Gastroesophageal sphincter (tissue), 4 donors: ENCODE measurements around the gene ARL16. TPM values are rescaled to one million over a fixed set of nuclear protein-coding genes. Genes with fewer than 3 reads are reported as not detected.

ENCODE experiments used
- ATAC-seq: fragments of 150-250 bp; one replicate; pipeline ENCODE4 v1.9.1; 2016; ENCODE audit warnings: mild to moderate bottlenecking, moderate library complexity
- H3K27ac ChIP-seq, 4 donors: fragments of 200-600 bp; sonication (generic) in 3 of 4; 1 replicate in 3 of 4; 2 replicates in 1 of 4; pipeline ENCODE4 v1.5.1; 2016 to 2019
- H3K27me3 ChIP-seq: fragments of 200-600 bp; sonication (generic); one replicate; pipeline ENCODE4 v1.5.1; 2019
- H3K36me3 ChIP-seq, 2 donors: fragments of 200-600 bp; sonication (generic); one replicate each; pipeline ENCODE4 v1.5.1; 2019; ENCODE audit warnings: control low read depth in 1 of 2
- H3K4me1 ChIP-seq, 3 donors: fragments of 200-600 bp; sonication (generic); 1 replicate in 2 of 3; 2 replicates in 1 of 3; pipeline ENCODE4 v1.5.1; 2016 to 2019; ENCODE audit warnings: control low read depth in 2 of 3
- H3K4me3 ChIP-seq, 2 donors: fragments of 200-600 bp; sonication (generic); one replicate each; pipeline ENCODE4 v1.5.1; 2019; ENCODE audit warnings: mild to moderate bottlenecking in 1 of 2, moderate library complexity in 1 of 2
- H3K9me3 ChIP-seq, 3 donors: fragments of 200-600 bp; sonication (generic); one replicate each; pipeline ENCODE4 v1.5.1; 2017 to 2019; ENCODE audit warnings: control low read depth in 2 of 3
- CTCF ChIP-seq, 4 experiments: fragments of 200-600 bp in 2 of 4; fragments of 450-650 bp in 2 of 4; sonication (generic) in 1 of 4; IDR thresholded peaks; one replicate each; pipeline ENCODE4 v1.5.1; 2017 to 2019; ENCODE audit warnings: antibody characterized with exemption in 4 of 4, mild to moderate bottlenecking in 2 of 4, moderate library complexity in 2 of 4
- EP300 ChIP-seq: sonication (generic); formaldehyde crosslinking; IDR thresholded peaks from one replicate; pipeline ENCODE4 v1.6.1; 2017; ENCODE audit warnings: antibody characterized with exemption, mild to moderate bottlenecking
- POLR2A ChIP-seq, 2 donors: fragments of 450-650 bp; IDR thresholded peaks; one replicate each; pipeline ENCODE4 v1.6.1; 2017; ENCODE audit warnings: antibody characterized with exemption in 2 of 2, mild to moderate bottlenecking in 2 of 2, moderate library complexity in 1 of 2
- POLR2AphosphoS5 ChIP-seq: sonication (generic); formaldehyde crosslinking; IDR thresholded peaks from one replicate; pipeline ENCODE4 v1.6.1; 2017; ENCODE audit warnings: antibody characterized with exemption
- WGBS, 2 donors: methylation state at CpG; one replicate each; pipeline ENCODE4 v1.1.5; 2018; ENCODE audit warnings: low coverage in 1 of 2; 5-methylcytosine and 5-hydroxymethylcytosine counted together
- total RNA-seq, 4 donors: library from RNA; depleted of rRNA; stranded (reverse); fragments of >200 nt; gene quantifications; one replicate each; pipeline ENCODE4 v1.1.0, GENCODE V29; 2016

ARL16 gene
- total RNA-seq, 4 donors from 2014 or later: 26.2 to 52.8 (median 30.2) TPM

DNA sequence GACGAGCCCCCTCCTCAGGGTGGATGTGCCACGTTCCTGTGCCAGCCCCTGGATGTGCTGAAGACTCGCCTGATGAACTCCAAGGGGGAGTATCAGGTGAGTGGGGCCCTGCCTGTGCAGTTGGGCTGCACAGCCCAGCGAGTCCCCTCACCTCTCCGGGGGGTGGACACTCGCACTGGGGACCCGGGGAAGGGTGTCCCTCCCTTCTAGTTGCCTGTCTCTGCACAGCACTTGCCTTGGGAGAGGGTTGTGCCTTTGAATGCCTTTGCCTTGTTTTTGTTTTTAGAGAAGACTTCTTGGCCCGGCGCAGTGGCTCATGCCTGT lies 34.1 kb upstream of the ARL16 start:
- Histone ChIP-seq H3K4me3 (no peak overlapping the region), H3K4me1 (peaks cover 0 to 25% (median 11%) of the 10 kb centered on the region in 3 donors), H3K36me3 (peaks cover 0 to 25% of the 10 kb centered on the region in 2 donors), H3K9me3 (no peaks in the 10 kb centered on the region), H3K27me3 (peaks cover 9% of the 10 kb centered on the region), H3K27ac (no peak overlapping the region)
- WGBS, 2 donors: no CpG with 5 or more reads among the region's 9 CpGs
- no peak for ATAC-seq
- TF ChIP-seq CTCF (IDR thresholded peaks at IDR 0.05): no peak
- TF ChIP-seq POLR2AphosphoS5: no peak
- TF ChIP-seq POLR2A (IDR thresholded peaks at IDR 0.05): no peak
- TF ChIP-seq EP300: no peak

DNA sequence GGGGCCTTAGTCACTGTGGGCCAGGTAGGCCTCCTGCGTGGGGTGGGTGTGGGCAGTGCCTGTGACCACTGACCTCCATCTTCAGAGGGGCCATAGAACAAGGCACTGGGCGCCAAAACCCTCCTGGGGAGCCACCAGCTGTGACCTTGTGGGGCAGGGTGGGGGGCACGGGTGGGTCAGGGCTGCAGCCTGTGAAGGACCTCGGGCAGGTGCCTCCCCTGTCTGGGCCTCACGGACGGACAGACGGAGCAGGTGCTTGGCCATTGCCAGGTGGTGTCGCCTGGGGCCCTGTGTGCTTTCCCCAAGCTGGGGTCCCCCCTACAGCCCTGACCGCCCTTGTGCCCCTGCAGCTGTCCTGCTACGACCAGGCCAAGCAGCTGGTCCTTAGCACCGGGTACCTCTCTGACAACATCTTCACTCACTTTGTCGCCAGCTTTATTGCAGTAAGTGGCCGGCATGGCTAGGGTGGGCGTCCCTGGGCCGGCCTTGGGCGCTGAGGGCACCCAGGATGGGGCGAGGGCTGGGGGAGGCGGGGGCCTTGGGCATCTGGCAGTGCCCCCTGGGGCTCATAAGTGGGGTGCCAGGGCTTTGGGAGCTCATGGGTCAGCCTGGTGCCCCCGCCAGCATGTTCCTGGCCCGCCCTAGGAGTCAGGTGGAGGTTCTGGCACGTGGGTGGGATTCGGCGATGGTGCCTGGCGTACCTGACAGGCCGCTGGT lies 33.6 kb upstream of the ARL16 start:
- ATAC-seq: no peak
- H3K4me3 ChIP-seq: no peak overlapping the region
- peaks cover 0 to 24% (median 14%) of the 10 kb centered on the region in 3 donors for H3K4me1 ChIP-seq
- H3K27ac ChIP-seq: no peak overlapping the region
- 60% methylated on average over 1 of the region's 25 CpGs; no CpG with 5 or more reads in 1 of the 2 donors for WGBS, 2 donors
- peaks cover 4% of the 10 kb centered on the region for H3K27me3 ChIP-seq
- H3K9me3 ChIP-seq: no peaks in the 10 kb centered on the region
- TF ChIP-seq CTCF (IDR thresholded peaks at IDR 0.05) (no peak), EP300 (no peak), POLR2AphosphoS5 (no peak), POLR2A (IDR thresholded peaks at IDR 0.05) (no peak)
- H3K36me3 ChIP-seq: peaks cover 0 to 25% of the 10 kb centered on the region in 2 donors

GRCh38 chr17:81716674-81716996 lies 33.0 kb upstream of the ARL16 start:
- TF ChIP-seq POLR2AphosphoS5 (no peak), EP300 (no peak), POLR2A (IDR thresholded peaks at IDR 0.05) (no peak), CTCF (IDR thresholded peaks at IDR 0.05) (no peak)
- H3K4me3 ChIP-seq: no peak overlapping the region
- peaks cover 0 to 23% (median 14%) of the 10 kb centered on the region in 3 donors for H3K4me1 ChIP-seq
- no peaks in the 10 kb centered on the region for H3K27me3 ChIP-seq
- WGBS, 2 donors: no CpG with 5 or more reads among the region's 12 CpGs
- H3K27ac ChIP-seq: no peak overlapping the region
- H3K9me3 ChIP-seq: no peaks in the 10 kb centered on the region
- H3K36me3 ChIP-seq: peaks cover 0 to 25% of the 10 kb centered on the region in 2 donors
- ATAC-seq: no peak

GRCh38 chr17:81715872-81716673 lies 32.5 kb upstream of the ARL16 start:
- no peaks in the 10 kb centered on the region for H3K27me3 ChIP-seq
- H3K4me3 ChIP-seq: no peak overlapping the region
- peaks cover 0 to 25% of the 10 kb centered on the region in 2 donors for H3K36me3 ChIP-seq
- H3K9me3 ChIP-seq: no peaks in the 10 kb centered on the region
- peaks cover 0 to 29% (median 18%) of the 10 kb centered on the region in 3 donors for H3K4me1 ChIP-seq
- ATAC-seq: no peak
- whole genome bisulfite sequencing, 2 donors: no CpG with 5 or more reads among the region's 43 CpGs
- no peak overlapping the region for H3K27ac ChIP-seq
- TF ChIP-seq POLR2AphosphoS5 (no peak), EP300 (no peak), CTCF (IDR thresholded peaks at IDR 0.05) (no peak), POLR2A (IDR thresholded peaks at IDR 0.05) (no peak)
